ENCODE measurements around the gene NBEA. TPM values are rescaled to one million over a fixed set of nuclear protein-coding genes. Genes with fewer than 3 reads are reported as not detected.

The NBEA gene
- total RNA-seq, 1 experiment from 2014 or later = 4.4 TPM

GRCh38 chr13:35179494-35179893, 237.4 kb downstream of the NBEA start:
- Histone ChIP-seq H3K9ac (ENCODE audit: low read length) (no peak overlapping the region), H3K27ac (ENCODE audit: low read length) (no peak overlapping the region), H3K9me3 (ENCODE audit: low read length) (no peaks in the 10 kb centered on the region), H3K9me2 (replicated peaks; ENCODE audit: low read length) (no peaks in the 10 kb centered on the region), H2AFZ (ENCODE audit: low read length) (no peak overlapping the region), H3K36me3 (ENCODE audit: low read depth, low read length) (no peaks in the 10 kb centered on the region), H3K4me2 (ENCODE audit: low read length) (no peak overlapping the region), H3K79me2 (ENCODE audit: low read length) (no peaks in the 10 kb centered on the region), H3F3A (ENCODE audit: low read length, unreplicated experiment) (no peaks in the 10 kb centered on the region), H3K4me3 (ENCODE audit: low read length) (no peak overlapping the region), H4K20me1 (ENCODE audit: low read length) (no peaks in the 10 kb centered on the region), H3K4me1 (ENCODE audit: insufficient read depth, low read length) (no peaks in the 10 kb centered on the region; the same call in 1 of the 2 replicates), H3K27me3 (ENCODE audit: low read length) (no peaks in the 10 kb centered on the region)
- BruUV-seq (replicated peaks) = no TSS peak
- ATAC-seq (peak; percentile 33), DNase-seq (peak; percentile 2)
- TF ChIP-seq EZH2 (IDR thresholded peaks at IDR 0.05; ENCODE audit: low read length, unreplicated experiment) = no peak
- TF ChIP-seq CTCF (conservative IDR thresholded peaks at IDR 0.05; ENCODE audit: low read depth, low read length) = no peak
- no peak for TF ChIP-seq EZH2phosphoT487 (IDR thresholded peaks at IDR 0.05; ENCODE audit: borderline replicate concordance, low read length)
- POLR2A ChIA-PET (ENCODE audit: unreplicated experiment) = no interaction called here
- CTCF ChIA-PET = interaction anchor here (0.7 kb wide), 1 partner anchor 537 kb away, joined by 3 read pairs; no protein-coding TSS in a partner anchor
- intact Hi-C loops (cut with micrococcal nuclease) = no loop called here

DNA sequence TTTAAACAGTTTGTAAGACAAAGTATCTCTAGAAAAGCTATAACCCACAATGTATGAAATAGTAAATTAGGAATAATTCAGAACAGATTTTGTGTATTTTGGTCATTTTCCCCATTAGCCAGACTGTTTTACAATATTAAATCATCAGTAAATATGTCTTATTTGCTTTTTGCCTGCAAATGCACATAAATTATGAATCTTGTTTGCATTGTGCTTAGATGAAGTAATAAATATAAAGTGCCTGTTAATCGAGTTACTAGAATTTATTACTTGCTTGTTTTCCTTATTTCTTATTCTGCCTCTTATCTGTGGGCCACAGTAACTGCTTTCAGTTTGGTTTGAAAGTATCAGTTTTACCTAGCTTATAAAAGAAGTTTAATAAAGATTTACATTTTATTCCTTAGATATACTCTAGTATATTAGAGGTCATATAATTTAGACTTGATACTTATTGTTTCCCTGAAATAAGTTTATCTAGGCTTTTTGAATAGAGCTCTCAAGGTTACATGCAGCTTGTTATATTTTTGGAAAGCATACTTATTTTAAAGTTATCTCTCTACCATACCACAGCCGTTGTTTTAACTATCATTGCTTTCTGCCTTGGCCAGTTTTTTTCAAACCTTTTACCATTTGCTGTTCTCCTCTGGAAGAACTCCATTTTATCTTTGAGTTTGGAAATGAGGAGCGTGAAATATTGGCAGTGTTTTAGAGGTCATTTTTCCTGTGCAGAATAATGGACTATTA, 238.0 kb downstream of the NBEA start:
- Histone ChIP-seq H3K9me2 (replicated peaks; ENCODE audit: low read length) (no peaks in the 10 kb centered on the region), H2AFZ (ENCODE audit: low read length) (no peak overlapping the region), H3K9ac (ENCODE audit: low read length) (no peak overlapping the region), H3F3A (ENCODE audit: low read length, unreplicated experiment) (no peaks in the 10 kb centered on the region), H3K4me1 (ENCODE audit: insufficient read depth, low read length) (no peaks in the 10 kb centered on the region; the same call in 1 of the 2 replicates), H3K36me3 (ENCODE audit: low read depth, low read length) (no peaks in the 10 kb centered on the region), H3K4me2 (ENCODE audit: low read length) (no peak overlapping the region), H3K27ac (ENCODE audit: low read length) (no peak overlapping the region), H3K79me2 (ENCODE audit: low read length) (no peaks in the 10 kb centered on the region), H3K4me3 (ENCODE audit: low read length) (no peak overlapping the region), H4K20me1 (ENCODE audit: low read length) (no peaks in the 10 kb centered on the region), H3K27me3 (ENCODE audit: low read length) (no peaks in the 10 kb centered on the region), H3K9me3 (ENCODE audit: low read length) (no peaks in the 10 kb centered on the region)
- ATAC-seq (peak; percentile 75), DNase-seq (no peak)
- BruUV-seq (replicated peaks) = no TSS peak
- ChIA-PET POLR2A (ENCODE audit: unreplicated experiment) (no interaction called here), CTCF (no interaction called here)
- intact Hi-C loops (cut with micrococcal nuclease) = no loop called here
- TF ChIP-seq EZH2 (IDR thresholded peaks at IDR 0.05; ENCODE audit: low read length, unreplicated experiment) = no peak
- TF ChIP-seq CTCF (conservative IDR thresholded peaks at IDR 0.05; ENCODE audit: low read depth, low read length) = no peak
- no peak for TF ChIP-seq EZH2phosphoT487 (IDR thresholded peaks at IDR 0.05; ENCODE audit: borderline replicate concordance, low read length)

GRCh38 chr13:35190241-35190640, 248.2 kb downstream of the NBEA start:
- H2AFZ ChIP-seq (ENCODE audit: low read length) = no peak overlapping the region
- H3K27ac ChIP-seq (ENCODE audit: low read length) = no peak overlapping the region
- H3K9me3 ChIP-seq (ENCODE audit: low read length) = no peaks in the 10 kb centered on the region
- no peaks in the 10 kb centered on the region for H3K27me3 ChIP-seq (ENCODE audit: low read length)
- BruUV-seq (replicated peaks) = no TSS peak
- ChIA-PET POLR2A (ENCODE audit: unreplicated experiment) (no interaction called here), CTCF (no interaction called here)
- no peaks in the 10 kb centered on the region for H3K9me2 ChIP-seq (replicated peaks; ENCODE audit: low read length)
- no peaks in the 10 kb centered on the region for H3K4me1 ChIP-seq (ENCODE audit: insufficient read depth, low read length)
- H3K4me3 ChIP-seq (ENCODE audit: low read length) = no peak overlapping the region
- no peaks in the 10 kb centered on the region for H4K20me1 ChIP-seq (ENCODE audit: low read length)
- ATAC-seq (no peak), DNase-seq (no peak)
- no peaks in the 10 kb centered on the region for H3K36me3 ChIP-seq (ENCODE audit: low read depth, low read length)
- H3K9ac ChIP-seq (ENCODE audit: low read length) = no peak overlapping the region
- TF ChIP-seq EZH2 (IDR thresholded peaks at IDR 0.05; ENCODE audit: low read length, unreplicated experiment) (no peak), CTCF (conservative IDR thresholded peaks at IDR 0.05; ENCODE audit: low read depth, low read length) (no peak), EZH2phosphoT487 (IDR thresholded peaks at IDR 0.05; ENCODE audit: borderline replicate concordance, low read length) (no peak)
- no peak overlapping the region for H3K4me2 ChIP-seq (ENCODE audit: low read length)
- intact Hi-C loops (cut with micrococcal nuclease) = no loop called here
- no peaks in the 10 kb centered on the region for H3K79me2 ChIP-seq (ENCODE audit: low read length)
- H3F3A ChIP-seq (ENCODE audit: low read length, unreplicated experiment) = no peaks in the 10 kb centered on the region
